GM12801 (cell line): Measurements from ENCODE around the gene SMG6.

Experiments used
- TF ChIP-seq, protein P1 (sequence below): IDR thresholded peaks from one replicate; pipeline ENCODE4 v1.5.1; 2011; ENCODE audit warnings: control low read depth; ENCODE audit not compliant: insufficient read length; ENCODE audit errors: extremely low read depth

The SMG6 gene

DNA sequence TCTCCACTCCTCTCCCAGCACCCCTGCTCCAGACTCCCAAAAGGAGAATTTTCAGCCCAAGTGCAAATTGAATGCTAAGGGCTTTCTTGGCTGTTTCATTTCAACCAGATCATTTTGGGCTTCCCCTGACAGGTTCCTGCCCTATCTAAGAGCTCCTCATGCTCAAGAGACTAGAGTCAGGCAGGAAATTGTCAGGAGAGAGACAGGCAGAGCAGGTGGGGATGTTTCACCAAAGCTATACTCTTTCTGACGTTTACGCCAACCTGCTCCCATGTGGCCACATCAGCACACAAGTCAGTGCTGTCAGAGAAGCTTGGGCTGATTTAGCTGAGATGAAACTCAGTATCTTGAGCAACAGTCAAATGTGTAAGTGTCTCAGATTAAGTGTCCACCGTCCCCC lies 217.3 kb downstream of the SMG6 start:
- TF ChIP-seq, protein P1, sequence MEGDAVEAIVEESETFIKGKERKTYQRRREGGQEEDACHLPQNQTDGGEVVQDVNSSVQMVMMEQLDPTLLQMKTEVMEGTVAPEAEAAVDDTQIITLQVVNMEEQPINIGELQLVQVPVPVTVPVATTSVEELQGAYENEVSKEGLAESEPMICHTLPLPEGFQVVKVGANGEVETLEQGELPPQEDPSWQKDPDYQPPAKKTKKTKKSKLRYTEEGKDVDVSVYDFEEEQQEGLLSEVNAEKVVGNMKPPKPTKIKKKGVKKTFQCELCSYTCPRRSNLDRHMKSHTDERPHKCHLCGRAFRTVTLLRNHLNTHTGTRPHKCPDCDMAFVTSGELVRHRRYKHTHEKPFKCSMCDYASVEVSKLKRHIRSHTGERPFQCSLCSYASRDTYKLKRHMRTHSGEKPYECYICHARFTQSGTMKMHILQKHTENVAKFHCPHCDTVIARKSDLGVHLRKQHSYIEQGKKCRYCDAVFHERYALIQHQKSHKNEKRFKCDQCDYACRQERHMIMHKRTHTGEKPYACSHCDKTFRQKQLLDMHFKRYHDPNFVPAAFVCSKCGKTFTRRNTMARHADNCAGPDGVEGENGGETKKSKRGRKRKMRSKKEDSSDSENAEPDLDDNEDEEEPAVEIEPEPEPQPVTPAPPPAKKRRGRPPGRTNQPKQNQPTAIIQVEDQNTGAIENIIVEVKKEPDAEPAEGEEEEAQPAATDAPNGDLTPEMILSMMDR, result no peak

GRCh38 chr17:2085648-2085949 lies 218.0 kb downstream of the SMG6 start:
- TF ChIP-seq, protein P1, result no peak

DNA sequence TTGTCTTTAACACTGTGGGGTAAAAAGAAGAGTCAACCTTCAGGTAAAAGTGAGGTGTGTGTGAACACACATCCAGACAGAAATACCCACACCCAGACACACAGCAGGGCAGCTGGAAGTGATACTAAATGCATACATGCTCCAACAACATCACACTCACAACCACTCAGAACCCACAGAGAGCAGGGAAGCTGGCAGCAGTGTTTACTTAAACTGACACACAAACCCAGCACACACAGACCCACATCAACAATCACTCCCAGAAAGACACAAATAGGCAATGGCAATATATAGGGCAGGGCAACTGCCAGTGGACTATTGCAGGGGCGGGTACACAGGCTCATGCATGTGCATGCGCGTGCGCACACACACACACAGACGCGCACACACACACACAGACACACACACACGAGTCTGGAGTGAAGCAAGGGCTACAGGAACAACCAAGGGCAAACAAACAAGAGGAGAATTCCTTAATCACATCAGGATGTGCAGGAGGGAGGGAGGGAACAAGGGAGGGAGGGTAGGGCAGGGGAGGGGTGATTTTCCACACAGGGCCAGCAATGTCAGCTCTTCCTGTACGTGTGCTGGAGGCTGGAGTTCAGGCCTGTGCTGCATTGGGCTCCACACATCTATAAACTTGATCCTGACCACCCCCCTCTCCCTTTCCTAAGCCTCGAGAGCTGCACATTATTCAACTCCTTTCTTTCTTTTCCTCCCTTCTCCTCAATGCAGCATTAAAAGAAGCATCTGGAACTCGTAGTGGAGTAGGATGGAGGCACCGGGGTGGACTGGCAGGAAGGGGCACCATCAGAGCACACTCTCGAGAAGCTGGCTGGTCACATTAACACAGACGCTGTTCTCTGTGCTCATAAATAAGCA lies 218.6 kb downstream of the SMG6 start:
- TF ChIP-seq, protein P1, result no peak

DNA sequence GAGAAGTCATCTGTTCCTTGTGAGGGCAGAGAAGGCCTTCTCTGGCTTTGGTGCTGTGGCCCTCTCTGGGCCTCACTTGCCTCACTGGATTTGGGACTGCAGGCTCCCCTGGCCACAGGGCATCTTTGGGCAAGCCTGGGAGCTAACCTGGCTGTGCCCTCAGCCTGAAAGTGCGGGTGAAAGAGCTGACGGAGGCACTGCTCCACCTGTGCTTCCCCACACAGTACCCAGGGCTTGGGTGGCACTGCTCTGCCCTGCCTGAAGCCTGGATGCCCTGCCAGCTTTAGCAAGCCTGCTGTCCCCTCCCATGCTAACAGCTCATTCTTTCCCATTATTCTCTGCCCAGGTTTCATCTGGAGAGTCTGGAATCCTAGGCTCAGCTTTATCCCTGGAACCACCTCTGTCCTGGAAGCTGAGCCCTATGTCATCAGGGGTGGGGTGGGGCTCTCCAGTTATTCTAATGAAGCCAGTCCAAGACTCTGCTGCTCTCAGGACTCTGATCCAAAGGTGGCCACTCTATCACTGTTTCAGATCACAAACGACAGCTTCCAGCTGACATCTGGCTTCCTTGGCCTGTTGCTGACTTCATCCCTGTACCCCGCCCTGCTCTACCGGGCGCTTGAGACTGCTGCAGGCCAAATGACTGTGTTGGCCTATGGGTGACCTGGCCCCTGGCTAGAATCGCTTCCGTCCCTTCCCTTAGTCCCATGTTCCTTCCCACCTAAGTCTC lies 219.4 kb downstream of the SMG6 start:
- TF ChIP-seq, protein P1, result no peak

DNA sequence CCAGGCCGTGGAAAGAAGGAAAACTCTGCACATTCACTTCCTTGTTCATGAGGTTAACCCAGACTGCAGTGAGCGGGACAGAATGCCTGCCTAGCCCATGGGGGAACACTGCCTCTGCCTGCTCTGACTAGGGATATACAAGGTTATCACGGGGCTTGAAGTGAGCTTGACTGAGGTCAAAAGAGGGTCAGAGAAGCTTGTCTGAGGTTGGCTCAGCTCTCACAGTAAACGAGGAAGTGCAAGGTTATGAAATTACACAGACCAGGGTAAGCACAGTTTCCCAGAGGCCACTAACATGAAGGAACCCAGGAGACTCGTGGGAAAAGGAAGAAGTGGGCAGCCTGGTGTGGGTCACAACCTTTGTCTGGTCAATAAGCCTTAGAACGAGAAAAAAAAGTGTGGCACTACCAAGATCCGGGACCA lies 220.0 kb downstream of the SMG6 start:
- TF ChIP-seq, protein P1, result no peak

DNA sequence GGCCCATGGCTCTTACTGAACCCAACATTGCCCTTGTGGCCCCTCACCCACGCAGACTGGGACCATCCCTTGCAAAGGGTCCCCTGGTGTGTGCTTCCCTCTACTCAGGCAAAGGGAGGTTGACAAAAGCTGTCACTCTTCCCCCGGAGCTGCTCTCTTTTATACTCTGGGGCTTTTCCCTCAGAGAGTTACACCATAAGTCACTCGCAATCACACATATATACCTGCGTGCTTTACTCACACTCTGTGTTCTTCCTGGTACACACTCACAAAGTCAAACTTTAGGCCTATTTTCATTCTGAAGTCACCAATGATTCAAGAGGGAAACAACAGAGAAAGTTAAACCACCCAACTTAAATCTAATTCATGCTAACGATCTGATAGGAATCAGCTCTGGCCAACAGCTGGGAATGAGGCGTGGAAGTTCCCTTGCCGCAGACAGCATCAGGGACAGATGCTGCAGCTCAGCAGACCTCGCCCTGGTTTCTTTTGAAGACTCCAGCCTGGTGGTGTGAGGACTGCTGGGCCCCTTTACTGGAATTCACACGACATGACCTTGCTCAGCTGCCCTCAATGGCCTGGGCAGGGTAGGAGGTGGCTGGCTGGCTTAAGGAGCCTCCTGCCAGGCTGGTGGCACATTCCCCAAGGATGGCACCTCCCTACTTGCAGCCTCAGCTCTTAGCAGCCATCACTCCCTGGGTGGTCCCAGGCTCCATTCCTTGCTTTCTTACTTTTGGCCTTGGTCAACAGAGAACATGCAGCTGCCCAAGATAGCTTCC lies 221.4 kb downstream of the SMG6 start:
- TF ChIP-seq, protein P1, result no peak

- TF ChIP-seq, protein P1, result no peak
These were observed 222.0 kb downstream of the SMG6 start for GRCh38 chr17:2081564-2081963.
